HG02610 (cell line): ENCODE results near the gene PPP1R12B.
"Not testable (repeated sequence)": the region's sequence is repeated elsewhere in the genome, so short reads cannot be mapped to it uniquely, and the experiment has no call there.

Source experiments
- ATAC-seq: cut with Tn5 transposase; IDR thresholded peaks from one replicate; pipeline ENCODE4 v1.9.1; 2021; ENCODE audit warnings: mild to moderate bottlenecking, moderate library complexity; ENCODE audit not compliant: unreplicated experiment

PPP1R12B gene

DNA sequence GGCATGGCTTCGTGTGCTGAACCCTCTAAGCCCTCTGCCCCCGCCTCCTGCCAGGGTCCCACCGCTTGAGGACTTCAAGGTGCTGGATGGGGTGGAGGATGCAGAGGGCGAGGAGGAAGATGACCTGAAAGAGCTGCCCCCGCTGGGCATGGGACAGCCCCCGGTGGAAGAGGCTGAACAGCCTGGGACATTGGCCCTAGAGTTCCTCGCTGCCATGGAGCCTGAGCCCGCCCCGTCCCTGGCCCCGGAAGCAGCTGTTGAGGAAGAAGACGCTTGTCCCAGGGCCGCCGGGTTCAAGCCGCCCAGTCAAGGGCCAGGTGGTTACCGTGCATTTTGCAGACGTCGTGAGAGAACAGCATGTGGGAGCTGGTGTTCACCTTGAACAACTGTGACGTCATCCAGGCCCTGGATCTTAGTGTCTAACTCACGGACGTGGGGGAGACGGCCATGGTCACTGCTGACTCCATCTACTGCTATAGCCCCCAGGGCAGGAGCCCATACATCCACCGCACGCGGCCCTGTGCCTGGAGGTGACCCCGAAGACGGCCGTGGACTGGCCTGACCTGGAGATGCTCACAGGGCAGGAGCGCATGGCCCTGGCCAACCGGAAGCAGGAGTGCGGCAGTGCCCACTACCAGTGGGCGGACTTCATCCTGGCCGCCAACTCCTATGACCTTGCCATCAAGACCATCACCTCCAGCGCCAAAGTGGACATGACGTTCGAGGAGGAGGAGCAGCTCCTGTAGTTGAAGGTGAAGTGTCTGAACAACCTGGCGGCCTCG is 90.1 kb downstream of the PPP1R12B start:
- no peak for ATAC-seq

DNA sequence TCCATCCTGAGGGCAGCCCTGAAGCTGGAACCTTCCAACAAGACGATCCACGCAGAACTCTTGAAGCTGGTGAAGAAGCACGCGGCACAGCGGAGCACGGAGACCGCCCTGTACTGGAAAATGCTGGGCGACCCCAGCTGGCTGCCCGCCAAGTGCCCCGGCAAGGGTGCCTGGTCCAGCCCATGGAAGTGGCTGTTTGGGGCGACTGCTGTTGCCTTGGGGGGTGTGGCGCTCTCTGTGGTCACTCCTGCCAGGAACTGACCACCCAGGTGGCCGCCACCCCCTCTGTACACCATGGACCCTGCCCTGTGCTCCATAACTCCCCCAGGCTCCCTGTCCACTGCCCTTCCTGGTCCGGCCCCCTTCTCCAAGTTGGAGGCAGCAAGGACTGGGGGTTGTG is 90.8 kb downstream of the PPP1R12B start:
- ATAC-seq = no peak

GRCh38 chr1:202448140-202448539 is 99.6 kb downstream of the PPP1R12B start:
- ATAC-seq = not testable (repeated sequence)

GRCh38 chr1:202451641-202452040 is 103.1 kb downstream of the PPP1R12B start:
- ATAC-seq = not testable (repeated sequence)

DNA sequence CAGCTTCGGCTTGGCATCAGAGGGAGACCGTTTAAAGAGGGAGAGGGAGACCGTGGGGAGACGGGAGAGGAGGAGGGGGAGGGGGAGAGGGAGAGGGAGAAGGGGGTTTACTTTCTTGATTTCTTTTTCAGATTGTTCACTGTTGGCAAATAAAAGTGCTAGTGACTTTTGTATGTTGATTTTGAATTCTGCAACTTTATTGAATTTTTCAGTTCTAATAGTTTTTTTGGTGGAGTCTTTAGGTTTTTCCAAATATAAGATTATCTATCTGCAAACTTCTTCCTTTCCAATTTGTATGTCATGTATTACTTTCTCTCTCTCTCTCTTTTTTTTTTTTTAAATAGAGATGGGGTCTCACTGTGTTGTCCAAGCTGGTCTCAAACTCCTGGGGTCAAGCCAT is 104.0 kb downstream of the PPP1R12B start:
- no peak for ATAC-seq

DNA sequence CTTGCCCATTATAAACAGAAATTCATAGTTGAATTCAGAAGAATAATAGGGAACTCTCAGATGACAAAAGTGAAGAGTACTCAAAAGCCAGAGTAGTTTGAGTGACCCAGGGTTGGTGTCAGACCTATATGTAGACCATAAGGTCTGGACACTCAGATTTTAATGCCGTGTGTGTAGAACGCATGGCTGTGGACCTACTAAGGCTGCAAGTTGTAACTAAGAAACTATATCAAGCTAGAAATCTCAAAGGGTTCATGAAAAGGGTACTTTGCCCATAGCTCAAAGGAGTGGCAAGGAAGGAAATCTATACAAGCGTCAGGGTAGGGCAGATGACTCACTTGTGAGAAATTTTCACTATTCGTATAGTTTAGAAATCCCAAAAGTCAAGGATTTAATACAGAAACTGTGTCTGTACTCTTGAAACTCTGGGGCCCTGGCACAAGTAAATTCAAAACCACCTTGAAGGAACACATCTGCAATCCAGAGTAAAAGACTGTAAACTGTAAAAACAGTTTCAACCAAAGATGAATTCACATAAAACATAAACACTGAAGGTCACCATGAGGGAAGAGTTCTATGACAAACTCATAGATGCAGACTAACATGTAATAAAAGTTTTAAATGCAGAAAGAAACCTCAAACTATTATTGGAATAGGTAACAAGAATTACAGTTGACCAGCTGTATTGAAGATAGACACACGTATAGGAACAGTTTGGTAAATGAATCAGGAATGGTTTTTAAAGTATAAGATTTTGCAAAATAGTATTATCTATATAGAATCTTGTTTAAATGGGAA is 108.1 kb downstream of the PPP1R12B start:
- not testable (repeated sequence) for ATAC-seq

GRCh38 chr1:202458651-202459050 is 110.2 kb downstream of the PPP1R12B start:
- ATAC-seq = not testable (repeated sequence)

DNA sequence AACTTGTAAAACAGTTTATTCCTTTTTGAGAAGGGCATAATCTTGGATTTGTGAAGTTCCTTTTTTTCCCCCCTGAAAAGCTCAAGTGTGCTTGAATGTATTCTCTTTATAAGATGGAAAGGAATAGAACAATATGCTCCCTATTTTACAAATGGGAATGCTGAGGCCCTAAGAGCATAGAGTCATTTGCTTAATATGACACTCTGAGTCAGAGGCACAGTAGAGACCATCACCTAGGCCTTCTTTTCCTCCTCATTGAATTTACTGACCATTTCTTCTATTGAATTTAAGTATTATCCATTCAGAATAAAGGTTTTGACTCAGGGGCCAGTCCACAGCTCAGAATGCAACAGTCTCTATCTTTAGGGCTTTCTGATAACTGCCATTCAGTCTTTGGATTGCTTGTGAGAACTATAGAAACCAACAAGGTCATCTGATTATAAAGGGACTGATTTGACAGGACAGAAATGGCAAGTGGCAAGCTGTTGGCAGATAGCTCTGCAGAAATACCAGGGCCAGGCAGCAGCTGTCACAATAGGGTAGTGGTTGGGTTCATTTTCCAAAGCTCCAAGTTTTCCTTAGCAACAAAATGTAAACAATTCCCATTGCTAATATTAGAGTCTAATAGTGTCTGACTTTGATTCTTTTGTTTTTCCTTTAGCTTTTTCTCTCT is 111.1 kb downstream of the PPP1R12B start:
- ATAC-seq = not testable (repeated sequence)

DNA sequence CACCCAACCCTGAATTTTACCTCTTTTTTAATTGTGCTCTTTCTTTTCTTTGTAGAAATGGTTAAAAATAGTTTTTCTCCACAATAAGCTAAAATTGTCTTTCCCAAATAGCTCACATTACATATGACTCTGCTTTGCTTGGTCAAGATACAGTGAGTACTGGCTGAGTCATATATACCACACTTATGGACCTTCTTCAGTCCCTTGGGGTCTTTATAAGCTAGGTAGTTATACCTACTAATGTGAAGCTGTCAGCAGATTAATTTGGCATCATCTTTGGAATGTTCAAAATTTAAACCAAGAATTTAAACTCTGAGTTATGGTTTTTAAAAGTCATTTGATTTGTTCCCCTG is 111.6 kb downstream of the PPP1R12B start:
- ATAC-seq = not testable (repeated sequence)

GRCh38 chr1:202462342-202463076 is 114.0 kb downstream of the PPP1R12B start:
- ATAC-seq = no peak

DNA sequence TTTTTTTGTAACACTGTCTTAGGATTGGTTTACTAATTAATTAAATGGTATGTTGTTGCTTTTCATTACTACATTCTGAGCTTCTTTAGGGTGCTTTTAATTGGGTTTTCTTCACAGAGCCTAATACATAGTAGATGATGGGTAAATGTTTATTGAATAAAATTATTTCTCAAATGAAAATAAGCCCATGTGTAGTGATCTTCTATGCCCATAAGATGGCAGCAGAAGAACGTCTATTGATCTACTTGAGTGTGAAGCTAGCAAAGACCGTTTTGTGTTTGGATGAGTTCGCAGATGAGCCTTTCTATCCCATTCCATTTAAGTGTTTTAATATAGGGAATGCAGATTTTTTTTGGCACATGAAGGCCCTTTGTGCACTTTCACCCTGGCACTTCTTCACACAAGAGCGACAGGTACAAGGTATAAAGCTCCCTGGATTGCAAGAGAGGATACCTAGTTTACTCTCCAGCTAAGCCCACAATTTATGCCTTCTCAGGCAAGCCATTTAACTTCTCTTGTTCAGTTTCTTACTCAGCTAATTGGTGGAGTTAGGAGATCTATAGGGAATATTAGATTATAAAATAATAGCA is 115.7 kb downstream of the PPP1R12B start:
- not testable (repeated sequence) for ATAC-seq

- ATAC-seq = not testable (repeated sequence)
Measured at GRCh38 chr1:202465644-202466270, 117.3 kb downstream of the PPP1R12B start.

- ATAC-seq = not testable (repeated sequence)
Measured at GRCh38 chr1:202466339-202466738, 117.8 kb downstream of the PPP1R12B start.

GRCh38 chr1:202467381-202467780 is 118.9 kb downstream of the PPP1R12B start:
- ATAC-seq = not testable (repeated sequence)

- ATAC-seq = not testable (repeated sequence)
Measured at GRCh38 chr1:202468695-202469094, 120.2 kb downstream of the PPP1R12B start.

- ATAC-seq = not testable (repeated sequence)
Measured at GRCh38 chr1:202469123-202469522, 120.6 kb downstream of the PPP1R12B start.

- no peak for ATAC-seq
Measured at GRCh38 chr1:202471246-202471645, 122.7 kb downstream of the PPP1R12B start.

DNA sequence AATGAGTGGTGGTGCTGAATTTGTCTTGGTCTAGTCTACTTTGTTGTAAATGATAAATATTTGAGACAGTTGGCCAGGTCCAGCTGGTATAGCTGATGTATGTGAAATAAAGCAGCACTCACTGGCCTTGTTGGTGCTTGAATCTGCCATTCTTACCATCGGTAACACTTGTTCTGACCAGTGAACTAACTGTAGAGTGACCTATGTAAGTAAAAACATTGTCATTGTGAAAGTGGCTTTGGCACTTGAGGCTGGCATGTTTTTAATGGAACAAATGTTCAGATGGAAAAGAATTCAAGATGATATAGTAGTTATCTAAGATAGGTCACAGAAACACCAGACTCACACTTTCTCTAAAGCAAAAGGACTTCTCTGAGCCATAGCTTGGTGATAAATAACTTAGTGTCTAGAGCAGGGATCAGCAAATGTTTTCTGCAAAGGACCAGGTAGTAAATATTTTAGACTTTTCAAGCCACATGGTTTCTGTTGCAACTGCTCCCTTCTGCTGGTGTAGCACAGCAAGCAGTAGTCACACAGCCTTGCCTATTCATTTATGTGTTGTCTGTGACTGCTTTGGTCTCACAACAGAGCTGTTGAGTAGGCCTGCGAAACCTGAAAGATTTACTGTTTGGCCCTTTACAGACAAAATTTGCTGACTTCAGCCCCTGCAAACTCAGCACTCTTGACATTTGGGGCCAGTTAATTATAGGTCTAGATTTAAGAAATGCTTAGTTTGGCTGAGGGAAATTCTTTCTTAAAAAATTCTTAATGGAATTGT is 124.0 kb downstream of the PPP1R12B start:
- not testable (repeated sequence) for ATAC-seq
